NT2/D1 (cell line): ENCODE results near the gene SREBF1.

Experiments used
- SUZ12 ChIP-seq: IDR thresholded peaks from 2 replicates; pipeline ENCODE4 v1.6.1; 2011; ENCODE audit not compliant: insufficient read length, insufficient read depth; ENCODE audit errors: extremely low read depth
- YY1 ChIP-seq: IDR thresholded peaks from 2 replicates; pipeline ENCODE4 v1.6.1; 2011; ENCODE audit not compliant: insufficient read length, insufficient read depth
- ZNF274 ChIP-seq: IDR thresholded peaks from 2 replicates; pipeline ENCODE4 v1.6.1; 2011; ENCODE audit warnings: mild to moderate bottlenecking, low read depth, low read length

GRCh38 chr17:17883801-17884200, 47.0 kb upstream of the SREBF1 start:
- no peak for TF ChIP-seq ZNF274
- no peak for TF ChIP-seq YY1
- no peak for TF ChIP-seq SUZ12
